HFF-Myc (cell line): Measurements from ENCODE around the gene ACOT12.
"Not testable (repeated sequence)": the region's sequence is repeated elsewhere in the genome, so short reads cannot be mapped to it uniquely, and the experiment has no call there.

Experiments used
- DNase-seq: peaks from one replicate; pipeline ENCODE4 v3.0.0-alpha.2; 2011; ENCODE audit warnings: low read depth; ENCODE audit errors: extremely low read depth
- H3K4me3 ChIP-seq: replicated peaks from 2 replicates; pipeline ENCODE4 v1.5.1; 2011; ENCODE audit warnings: low read depth, mild to moderate bottlenecking, control low read depth, low read length
- TF ChIP-seq, protein P1 (sequence below): IDR thresholded peaks from 2 replicates; pipeline ENCODE4 v1.5.1; 2012; ENCODE audit warnings: mild to moderate bottlenecking, low read depth, low read length, control low read depth; ENCODE audit errors: missing control alignments

Gene ACOT12

DNA sequence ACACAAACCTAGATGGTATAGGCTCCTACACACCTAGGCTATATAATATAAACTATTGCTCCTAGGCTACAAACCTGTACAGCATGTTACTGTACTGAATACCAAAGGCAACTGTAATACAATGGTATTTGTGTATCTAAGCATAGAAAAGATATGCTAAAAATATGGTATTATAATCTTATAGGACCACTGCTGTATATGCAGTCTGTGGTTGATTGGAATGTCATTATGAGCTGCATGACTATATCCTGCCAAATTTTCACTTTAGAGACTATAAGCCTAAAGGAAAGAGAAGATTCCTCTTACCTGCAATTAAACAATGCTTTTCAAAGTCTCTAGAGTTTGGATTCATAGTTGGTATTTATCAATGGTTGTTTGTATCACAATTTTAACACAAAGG, 24.7 kb upstream of the ACOT12 start:
- no peak overlapping the region for H3K4me3 ChIP-seq
- TF ChIP-seq, protein P1, sequence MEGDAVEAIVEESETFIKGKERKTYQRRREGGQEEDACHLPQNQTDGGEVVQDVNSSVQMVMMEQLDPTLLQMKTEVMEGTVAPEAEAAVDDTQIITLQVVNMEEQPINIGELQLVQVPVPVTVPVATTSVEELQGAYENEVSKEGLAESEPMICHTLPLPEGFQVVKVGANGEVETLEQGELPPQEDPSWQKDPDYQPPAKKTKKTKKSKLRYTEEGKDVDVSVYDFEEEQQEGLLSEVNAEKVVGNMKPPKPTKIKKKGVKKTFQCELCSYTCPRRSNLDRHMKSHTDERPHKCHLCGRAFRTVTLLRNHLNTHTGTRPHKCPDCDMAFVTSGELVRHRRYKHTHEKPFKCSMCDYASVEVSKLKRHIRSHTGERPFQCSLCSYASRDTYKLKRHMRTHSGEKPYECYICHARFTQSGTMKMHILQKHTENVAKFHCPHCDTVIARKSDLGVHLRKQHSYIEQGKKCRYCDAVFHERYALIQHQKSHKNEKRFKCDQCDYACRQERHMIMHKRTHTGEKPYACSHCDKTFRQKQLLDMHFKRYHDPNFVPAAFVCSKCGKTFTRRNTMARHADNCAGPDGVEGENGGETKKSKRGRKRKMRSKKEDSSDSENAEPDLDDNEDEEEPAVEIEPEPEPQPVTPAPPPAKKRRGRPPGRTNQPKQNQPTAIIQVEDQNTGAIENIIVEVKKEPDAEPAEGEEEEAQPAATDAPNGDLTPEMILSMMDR: no peak
- no peak for DNase-seq

DNA sequence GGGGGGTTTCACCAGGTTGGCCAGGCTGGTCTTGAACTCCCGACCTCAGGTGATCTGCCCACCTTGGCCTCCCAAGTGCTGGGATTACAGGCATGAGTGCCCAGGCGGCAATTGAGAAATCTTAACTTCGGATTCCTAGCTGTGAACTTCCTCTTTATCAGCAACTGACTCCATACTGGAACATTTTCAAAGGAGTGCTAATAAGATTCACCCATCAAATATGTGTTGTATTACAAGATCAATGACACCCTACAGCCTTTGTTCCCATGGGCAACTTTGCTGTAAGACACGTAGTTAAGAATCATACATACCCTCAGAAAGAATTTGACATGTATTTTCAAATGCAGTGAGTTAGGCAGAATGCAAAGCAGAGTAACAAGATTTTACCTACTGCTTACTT, 23.1 kb upstream of the ACOT12 start:
- DNase-seq: no peak
- TF ChIP-seq, protein P1: no peak
- H3K4me3 ChIP-seq: no peak overlapping the region

DNA sequence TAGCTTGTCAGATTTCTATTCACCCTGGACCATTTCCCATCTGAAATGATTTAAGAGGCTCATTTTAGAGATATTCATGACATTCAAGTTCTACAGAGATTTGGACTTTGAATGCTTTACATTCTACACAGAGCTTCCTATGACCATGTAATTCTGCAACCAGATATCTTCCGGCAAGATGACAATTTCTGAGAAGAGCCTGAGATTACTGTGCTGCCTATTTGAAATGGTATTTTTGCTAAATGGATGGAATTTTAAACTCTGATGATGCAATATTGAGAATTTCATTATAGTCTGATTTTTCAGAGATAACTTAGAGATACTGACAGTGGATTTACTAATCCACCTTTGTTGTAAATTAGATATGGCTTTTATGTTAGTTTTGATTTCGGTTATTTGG, 16.0 kb upstream of the ACOT12 start:
- no peak overlapping the region for H3K4me3 ChIP-seq
- DNase-seq: no peak
- TF ChIP-seq, protein P1: no peak

DNA sequence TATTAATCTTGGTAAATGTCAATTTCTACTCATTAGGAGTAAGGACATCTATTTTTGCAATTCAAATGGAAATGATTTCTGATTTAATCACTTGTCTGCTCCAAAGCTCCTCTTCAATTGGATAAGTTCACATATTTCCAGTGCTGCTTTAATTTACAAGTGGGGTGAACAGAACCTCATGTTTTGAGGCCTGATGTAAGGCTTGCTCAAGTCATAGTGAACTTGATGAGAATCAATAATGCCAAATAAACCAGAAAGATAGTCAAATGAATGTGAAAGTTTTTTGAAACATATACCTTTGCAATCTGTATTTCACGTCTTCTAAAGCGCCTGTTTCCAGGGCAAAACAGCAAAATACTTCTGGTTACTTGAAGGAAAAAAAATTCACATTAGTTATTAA, 15.4 kb upstream of the ACOT12 start:
- DNase-seq: no peak
- H3K4me3 ChIP-seq: no peak overlapping the region
- TF ChIP-seq, protein P1: no peak

DNA sequence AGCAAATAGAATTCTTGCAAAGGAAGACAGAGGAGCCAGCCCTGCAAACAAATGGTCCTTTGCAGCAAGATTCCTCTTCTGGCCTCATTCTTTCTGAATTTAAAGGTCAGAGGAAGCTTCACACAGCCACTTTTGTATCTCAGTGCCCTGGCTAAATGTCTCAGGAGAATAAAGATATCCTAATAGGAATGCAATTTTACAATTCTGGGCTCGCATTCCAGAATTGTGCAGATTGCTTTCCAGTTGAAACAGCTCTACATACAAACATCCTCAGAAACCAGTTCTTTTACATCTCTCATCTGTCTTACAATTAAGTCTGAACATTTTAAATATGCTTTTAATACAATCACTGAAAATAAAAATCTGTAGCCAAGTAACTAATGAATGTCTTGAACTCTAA, 14.6 kb upstream of the ACOT12 start:
- TF ChIP-seq, protein P1: no peak
- DNase-seq: no peak
- no peak overlapping the region for H3K4me3 ChIP-seq

DNA sequence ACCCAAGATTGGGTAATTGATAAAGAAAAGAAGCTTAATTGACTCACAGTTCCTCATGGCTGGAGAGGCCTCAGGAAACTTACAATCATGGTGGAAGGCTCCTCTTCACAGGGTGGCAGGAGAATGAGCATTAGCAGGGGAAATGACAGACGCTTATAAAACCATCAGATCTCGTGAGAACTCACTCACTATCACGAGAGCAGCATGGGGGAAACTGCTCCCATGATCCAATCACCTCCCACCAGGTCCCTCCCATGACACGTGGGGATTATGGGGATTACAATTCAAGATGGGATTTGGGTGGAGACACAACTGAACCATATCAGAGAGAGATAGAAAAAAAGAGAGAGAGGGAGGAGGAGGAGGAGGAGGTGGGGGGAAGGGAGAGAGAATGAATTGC, 13.9 kb upstream of the ACOT12 start:
- not testable (repeated sequence) for DNase-seq, H3K4me3 ChIP-seq

DNA sequence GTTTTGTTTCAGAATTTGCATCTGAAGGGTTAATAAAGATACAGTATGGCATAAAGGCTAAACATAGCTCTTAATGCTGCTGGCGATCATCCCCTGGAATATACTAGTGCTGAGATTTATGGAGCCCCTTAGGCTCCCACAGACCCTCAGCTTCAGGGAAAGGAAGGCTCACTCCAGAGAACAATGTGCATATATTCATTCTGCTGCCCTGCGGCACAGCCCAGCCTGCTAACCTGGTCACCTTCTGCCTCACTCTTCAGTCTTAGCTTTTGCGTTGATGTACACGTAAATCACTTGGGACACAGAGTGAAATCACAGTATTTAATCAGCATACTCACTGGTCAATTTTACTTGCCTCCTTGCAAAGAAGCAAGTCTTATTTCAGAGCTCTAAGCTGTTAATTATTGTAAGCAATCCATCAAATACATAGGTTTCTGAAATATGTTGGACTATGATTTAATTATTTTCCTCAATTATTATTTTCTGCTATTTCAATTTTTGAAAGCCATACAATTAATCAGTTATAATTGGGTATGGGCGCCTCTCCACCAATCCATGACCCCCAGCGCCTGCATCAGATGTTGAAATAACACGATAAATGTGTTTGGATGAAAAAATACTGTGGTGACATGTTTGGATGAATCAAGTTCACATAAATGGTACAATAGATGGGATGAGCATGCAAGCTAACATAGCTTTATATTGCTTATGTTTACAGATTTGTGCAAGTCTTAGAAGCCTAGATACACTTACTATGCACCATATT, 11.4 kb upstream of the ACOT12 start:
- no peak for DNase-seq
- no peak overlapping the region for H3K4me3 ChIP-seq
- TF ChIP-seq, protein P1: no peak
